HG02870 (cell line): ENCODE data around the gene DSCAML1.

Source experiments
- ATAC-seq: cut with Tn5 transposase; IDR thresholded peaks from one replicate; pipeline ENCODE4 v1.9.1; 2021; ENCODE audit warnings: mild to moderate bottlenecking, moderate library complexity; ENCODE audit not compliant: unreplicated experiment

The DSCAML1 gene

GRCh38 chr11:117670924-117671323 lies 126.1 kb downstream of the DSCAML1 start:
- no peak for ATAC-seq

- no peak for ATAC-seq
These were observed 126.6 kb downstream of the DSCAML1 start for GRCh38 chr11:117670443-117670842.

GRCh38 chr11:117669616-117670015 lies 127.4 kb downstream of the DSCAML1 start:
- ATAC-seq, result no peak

GRCh38 chr11:117669062-117669461 lies 128.0 kb downstream of the DSCAML1 start:
- ATAC-seq, result no peak

GRCh38 chr11:117668321-117668751 lies 128.7 kb downstream of the DSCAML1 start:
- ATAC-seq, result no peak

GRCh38 chr11:117664897-117665296 lies 132.1 kb downstream of the DSCAML1 start:
- ATAC-seq, result no peak

- no peak for ATAC-seq
These were observed 133.2 kb downstream of the DSCAML1 start for GRCh38 chr11:117663821-117664220.

GRCh38 chr11:117663414-117663813 lies 133.6 kb downstream of the DSCAML1 start:
- ATAC-seq, result no peak

GRCh38 chr11:117662671-117663269 lies 134.2 kb downstream of the DSCAML1 start:
- no peak for ATAC-seq

- ATAC-seq, result no peak
These were observed 134.8 kb downstream of the DSCAML1 start for GRCh38 chr11:117662255-117662654.

- no peak for ATAC-seq
These were observed 138.2 kb downstream of the DSCAML1 start for GRCh38 chr11:117658809-117659208.

- no peak for ATAC-seq
These were observed 139.2 kb downstream of the DSCAML1 start for GRCh38 chr11:117657794-117658193.

GRCh38 chr11:117654281-117655255 lies 142.4 kb downstream of the DSCAML1 start:
- ATAC-seq, result no peak

GRCh38 chr11:117652521-117652920 lies 144.5 kb downstream of the DSCAML1 start:
- no peak for ATAC-seq

GRCh38 chr11:117649296-117650055 lies 147.5 kb downstream of the DSCAML1 start:
- ATAC-seq, result no peak

- no peak for ATAC-seq
These were observed 149.1 kb downstream of the DSCAML1 start for GRCh38 chr11:117647872-117648271.

GRCh38 chr11:117647207-117647606 lies 149.8 kb downstream of the DSCAML1 start:
- ATAC-seq, result no peak

GRCh38 chr11:117646411-117646810 lies 150.6 kb downstream of the DSCAML1 start:
- no peak for ATAC-seq

GRCh38 chr11:117644403-117645155 lies 152.4 kb downstream of the DSCAML1 start:
- ATAC-seq, result no peak

- ATAC-seq, result no peak
These were observed 153.3 kb downstream of the DSCAML1 start for GRCh38 chr11:117643606-117644300.
